ENCODE results near the gene WDR73. TPM values are rescaled to one million over a fixed set of nuclear protein-coding genes. Genes with fewer than 3 reads are reported as not detected.
"Not testable (repeated sequence)": the region's sequence is repeated elsewhere in the genome, so short reads cannot be mapped to it uniquely, and the experiment has no call there.

WDR73 gene
- total and polyA plus RNA-seq, 9 of the 15 experiments (the other 6 are each of a cell fraction or from before 2014, with no cell fraction given), result 9.2 to 25.4 (median 21.7) TPM

GRCh38 chr15:84642640-84643039, 11.4 kb downstream of the WDR73 start:
- H4K20me1 ChIP-seq (replicated peaks; ENCODE audit: control insufficient read depth, insufficient read depth, low read length); H3K27me3 ChIP-seq (ENCODE audit: control insufficient read depth in 2 of 2, insufficient read depth in 2 of 2, low read length in 2 of 2); H3K9me3 ChIP-seq (replicated peaks; ENCODE audit: control insufficient read depth, insufficient read depth, low read depth, low read length); ATAC-seq; H3K4me1 ChIP-seq (replicated peaks in 1 of 2; ENCODE audit: control insufficient read depth in 2 of 2, insufficient read depth in 2 of 2, low read length in 2 of 2); H3K9me1 ChIP-seq (ENCODE audit: control insufficient read depth, insufficient read depth, low read length); H3K9ac ChIP-seq (ENCODE audit: insufficient read depth in 1 of 2, low read depth in 2 of 2, low read length in 2 of 2); H3K27ac ChIP-seq (ENCODE audit: extremely low read depth, low read depth, low read length); H3K4me2 ChIP-seq (ENCODE audit: insufficient read depth, low read length); FAIRE-seq; H3K79me2 ChIP-seq (ENCODE audit: control insufficient read depth, insufficient read depth, low read length); H3K4me3 ChIP-seq; in situ Hi-C loops (cut with MboI); H2AFZ ChIP-seq (ENCODE audit: low read depth, low read length); DNase-seq (ENCODE audit: extremely low read depth in 1 of 4, low spot score in 3 of 4); intact Hi-C loops (cut with micrococcal nuclease): not testable (repeated sequence)
- ChIA-PET CTCF (ENCODE audit: low intra/inter-chr PET ratio) (interaction anchor here (0.7 kb wide), 1 partner anchor 1156 kb away, joined by 6 read pairs; no protein-coding TSS in a partner anchor), POLR2A (interaction anchor here (0.7 to 1.6 kb wide), 5 partner anchors 9 to 13 kb away, joined by 3 to 4 read pairs (median 3); no protein-coding TSS in a partner anchor)
- 90% methylated on average over 2 of the region's 2 CpGs for WGBS (ENCODE audit: insufficient coverage, low coverage, missing lambda C conversion rate)
- TSS peak; percentile 15 for BruUV-seq (replicated peaks)
- H3K36me3 ChIP-seq (ENCODE audit: control insufficient read depth, insufficient read depth, low read length), result peaks cover 86% of the 10 kb centered on the region
- TF ChIP-seq POLR2AphosphoS2 (IDR thresholded peaks at IDR 0.05; ENCODE audit: low read length), result peak; percentile 39; the same call in 1 of the 2 replicates
- TF ChIP-seq POLR2A (conservative IDR thresholded peaks at IDR 0.05), result 0 out of 2 replicates have a peak, but pooled peaks have one; percentile 15
- TF ChIP-seq ZNF121 (CRISPR knock-in tag; conservative IDR thresholded peaks at IDR 0.05), result peak; percentile 84
- peak; percentile 8; the same call in 1 of the 2 replicates for TF ChIP-seq SUPT5H (IDR thresholded peaks at IDR 0.05)

- H3K27ac ChIP-seq (ENCODE audit: extremely low read depth, low read depth, low read length); CTCF ChIA-PET (ENCODE audit: low intra/inter-chr PET ratio); H4K20me1 ChIP-seq (replicated peaks; ENCODE audit: control insufficient read depth, insufficient read depth, low read length); ATAC-seq; BruUV-seq (replicated peaks); H3K4me3 ChIP-seq; H3K79me2 ChIP-seq (ENCODE audit: control insufficient read depth, insufficient read depth, low read length); DNase-seq (ENCODE audit: extremely low read depth in 1 of 4, low spot score in 3 of 4); H3K4me1 ChIP-seq (replicated peaks in 1 of 2; ENCODE audit: control insufficient read depth in 2 of 2, insufficient read depth in 2 of 2, low read length in 2 of 2); intact Hi-C loops (cut with micrococcal nuclease); H3K4me2 ChIP-seq (ENCODE audit: insufficient read depth, low read length); H3K9me3 ChIP-seq (replicated peaks; ENCODE audit: control insufficient read depth, insufficient read depth, low read depth, low read length); in situ Hi-C loops (cut with MboI); H3K9me1 ChIP-seq (ENCODE audit: control insufficient read depth, insufficient read depth, low read length); H3K27me3 ChIP-seq (ENCODE audit: control insufficient read depth in 2 of 2, insufficient read depth in 2 of 2, low read length in 2 of 2); H2AFZ ChIP-seq (ENCODE audit: low read depth, low read length); FAIRE-seq; H3K9ac ChIP-seq (ENCODE audit: insufficient read depth in 1 of 2, low read depth in 2 of 2, low read length in 2 of 2): not testable (repeated sequence)
- H3K36me3 ChIP-seq (ENCODE audit: control insufficient read depth, insufficient read depth, low read length), result peaks cover 82% of the 10 kb centered on the region
- 86% methylated on average over 9 of the region's 9 CpGs for WGBS (ENCODE audit: insufficient coverage, low coverage, missing lambda C conversion rate)
- POLR2A ChIA-PET, result interaction anchor here (0.6 to 1.6 kb wide), 5 partner anchors 10 to 169 kb away, joined by 3 to 4 read pairs (median 3); no protein-coding TSS in a partner anchor
Observed at GRCh38 chr15:84641871-84642270, 12.2 kb downstream of the WDR73 start.
